Pericardium fibroblast (primary cell): ENCODE results near the gene C6orf163. TPM values are rescaled to one million over a fixed set of nuclear protein-coding genes. Genes with fewer than 3 reads are reported as not detected.

Experiments used
- total RNA-seq: library from RNA; depleted of rRNA; stranded (reverse); fragments of >200 nt; gene quantifications from 2 replicates; pipeline ENCODE4 v1.2.3, GENCODE V29; 2015

C6orf163 gene
- 0.09 and 0.12 TPM in 2 replicates for total RNA-seq

DNA sequence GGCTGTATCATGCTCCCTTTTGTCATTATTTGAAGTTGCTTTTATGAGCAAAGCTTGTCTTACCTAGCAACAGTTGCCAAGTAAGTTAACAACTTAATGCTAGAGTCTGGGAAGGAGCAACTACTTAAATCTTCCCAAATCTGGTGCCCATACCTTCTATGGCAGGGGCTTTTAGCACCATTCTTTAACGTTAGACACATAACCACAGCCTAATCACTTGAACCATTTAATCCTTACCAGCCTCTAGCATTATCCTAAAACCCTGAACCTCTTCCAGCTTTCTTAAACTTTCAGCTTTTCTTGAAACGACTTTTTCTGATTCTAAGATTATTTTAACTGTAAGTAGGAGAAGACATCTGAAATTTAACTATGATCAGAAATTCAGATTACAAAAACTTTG is at the start of gene C6orf163:
Gene C6orf163 (plus strand): TSS at position 83 of the 400 bp plus-strand sequence. CDS start 287 bp downstream, at position 370.

DNA sequence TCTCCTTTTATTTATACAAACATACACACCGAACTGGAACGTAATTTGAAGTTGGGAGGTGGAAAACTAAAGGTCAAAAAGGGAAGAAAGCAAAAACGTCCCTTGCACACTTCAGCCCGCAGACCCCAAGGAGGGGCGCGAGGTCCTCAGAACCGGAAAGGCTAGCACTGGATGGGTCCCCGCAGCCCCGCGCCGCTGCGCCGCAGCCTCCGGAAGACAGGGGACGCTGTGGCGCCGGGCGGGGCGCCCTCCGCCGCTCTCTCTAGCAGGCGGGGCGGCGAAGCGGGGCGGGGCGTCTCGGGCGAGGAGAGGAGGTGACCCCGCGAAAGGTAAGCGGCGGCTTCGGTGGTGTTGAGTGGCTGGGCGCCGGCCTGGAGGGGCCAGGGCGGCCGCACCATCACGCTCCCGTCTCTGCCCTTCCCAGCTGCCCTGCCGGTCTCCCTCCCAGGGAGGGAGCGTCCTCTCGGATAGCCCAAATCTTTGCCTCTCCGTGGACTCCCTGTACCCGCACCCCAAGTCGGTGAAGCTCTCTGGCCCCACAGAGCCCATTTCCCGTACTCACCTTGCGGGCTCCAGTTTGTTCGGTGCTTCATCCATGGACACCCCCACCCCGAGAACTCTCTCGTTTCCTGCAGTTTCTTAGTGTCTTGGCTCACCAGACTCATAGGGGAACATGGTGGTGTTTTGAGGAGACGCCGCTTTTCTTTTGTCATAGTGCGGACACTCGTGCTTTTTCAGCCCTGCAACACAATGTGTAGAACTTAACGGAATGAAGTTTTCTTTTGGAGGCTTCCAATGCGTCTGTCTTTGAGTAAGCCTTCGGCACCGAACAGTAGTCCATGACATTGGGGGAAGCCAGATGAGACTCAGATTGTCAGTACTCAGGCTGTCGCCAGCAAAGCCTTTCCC is 22.1 kb upstream of the C6orf163 start, which contains the start of gene SMIM8:
Gene SMIM8 (plus strand): TSS at position 285 of the 909 bp plus-strand sequence. CDS start 14,444 bp downstream, outside the sequence.

DNA sequence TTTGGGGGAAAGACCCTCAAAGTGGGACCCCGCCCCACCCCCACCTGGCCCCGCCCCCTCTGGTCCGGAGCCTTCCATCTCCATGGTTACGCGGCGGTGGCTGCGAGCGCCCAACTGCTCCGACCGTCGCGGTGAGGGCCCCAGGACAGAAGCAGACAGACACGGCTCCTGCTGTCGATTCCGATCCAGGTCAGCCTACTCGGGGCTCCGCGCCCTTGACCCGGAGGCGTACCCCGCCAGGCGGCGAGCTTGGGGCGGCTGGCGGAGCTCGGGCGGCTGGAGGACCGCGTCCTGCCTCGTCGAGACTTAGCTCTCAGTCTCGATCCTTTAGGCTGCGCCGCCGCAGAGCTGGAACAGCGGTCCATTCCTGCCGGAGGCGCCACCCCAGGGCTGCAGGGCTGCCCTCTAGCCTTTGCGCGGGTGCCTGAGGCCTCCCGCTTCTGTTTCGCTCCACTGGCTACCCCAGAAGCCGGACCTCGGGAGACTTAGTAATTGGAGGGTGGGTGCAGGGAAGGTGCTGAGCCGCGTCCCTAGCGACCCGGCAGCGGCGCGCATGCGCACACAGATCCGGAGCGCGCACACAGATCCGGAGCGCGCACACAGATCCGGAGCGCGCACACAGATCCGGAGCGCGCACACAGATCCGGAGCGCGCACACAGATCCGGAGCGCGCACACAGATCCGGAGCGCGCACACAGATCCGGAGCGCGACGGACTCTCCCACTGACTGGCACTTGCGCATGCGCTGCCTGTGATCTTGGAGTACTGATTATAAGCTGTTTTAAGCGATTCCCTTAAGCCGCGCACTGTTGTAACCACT is 63.5 kb downstream of the C6orf163 start, which contains the start of gene CFAP206:
Gene CFAP206 (plus strand): TSS at position 72 of the 820 bp plus-strand sequence. CDS start 1,868 bp downstream, outside the sequence.

Other genes with a start within 250 kb of the C6orf163 start
- gene CGA, start 249.7 kb upstream of the C6orf163 start, total RNA-seq, result not detected in 2 replicates
- 12.5 and 14.0 TPM in 2 replicates for gene ZNF292, start 189.2 kb upstream of the C6orf163 start, total RNA-seq
- 2.1 and 4.4 TPM in 2 replicates for gene SMIM8, start 22.2 kb upstream of the C6orf163 start, total RNA-seq
- not detected in 2 replicates for gene GJB7, start 15.5 kb upstream of the C6orf163 start, total RNA-seq
- gene CFAP206, start 63.2 kb downstream of the C6orf163 start, total RNA-seq, result 0.12 TPM in 1 of 2 replicates, not detected in the other
- gene SLC35A1, start 128.2 kb downstream of the C6orf163 start, total RNA-seq, result 15.2 and 20.4 TPM in 2 replicates
- 33.9 and 36.3 TPM in 2 replicates for gene RARS2, start 245.2 kb downstream of the C6orf163 start, total RNA-seq
- gene ORC3, start 245.3 kb downstream of the C6orf163 start, total RNA-seq, result 13.5 and 19.7 TPM in 2 replicates